Neural progenitor cell (in vitro differentiated cells): ENCODE data around the gene HMBS.

Source experiments
- EZH2phosphoT487 ChIP-seq: fragments of 200-600 bp; sonication (generic); IDR thresholded peaks from 2 replicates; pipeline ENCODE4 v1.6.1; 2017; ENCODE audit warnings: antibody characterized with exemption
- TF ChIP-seq, protein P1 (sequence below): fragments of 200-600 bp; sonication (generic); IDR thresholded peaks from 2 replicates; pipeline ENCODE4 v1.5.1; 2017; ENCODE audit warnings: antibody characterized with exemption, mild to moderate bottlenecking

DNA sequence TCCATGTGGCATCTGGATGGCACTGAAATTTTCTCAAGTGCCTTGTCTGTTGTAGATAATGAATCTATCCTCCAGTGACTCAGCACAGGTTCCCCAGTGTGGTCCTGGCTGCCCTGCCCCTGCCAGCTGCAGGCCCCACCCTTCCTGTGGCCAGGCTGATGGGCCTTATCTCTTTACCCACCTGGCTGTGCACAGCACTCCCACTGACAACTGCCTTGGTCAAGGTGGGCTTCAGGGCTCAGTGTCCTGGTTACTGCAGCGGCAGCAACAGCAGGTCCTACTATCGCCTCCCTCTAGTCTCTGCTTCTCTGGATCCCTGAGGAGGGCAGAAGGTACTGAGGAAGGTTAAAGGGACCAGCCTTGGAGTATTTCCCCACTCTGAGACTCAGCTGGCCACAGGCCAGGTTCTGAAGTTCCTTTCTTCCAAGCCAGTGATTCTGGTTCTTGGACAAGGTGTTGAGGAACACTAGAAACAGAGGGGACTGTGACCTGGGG is 3.1 kb downstream of the HMBS start:
- TF ChIP-seq, protein P1, sequence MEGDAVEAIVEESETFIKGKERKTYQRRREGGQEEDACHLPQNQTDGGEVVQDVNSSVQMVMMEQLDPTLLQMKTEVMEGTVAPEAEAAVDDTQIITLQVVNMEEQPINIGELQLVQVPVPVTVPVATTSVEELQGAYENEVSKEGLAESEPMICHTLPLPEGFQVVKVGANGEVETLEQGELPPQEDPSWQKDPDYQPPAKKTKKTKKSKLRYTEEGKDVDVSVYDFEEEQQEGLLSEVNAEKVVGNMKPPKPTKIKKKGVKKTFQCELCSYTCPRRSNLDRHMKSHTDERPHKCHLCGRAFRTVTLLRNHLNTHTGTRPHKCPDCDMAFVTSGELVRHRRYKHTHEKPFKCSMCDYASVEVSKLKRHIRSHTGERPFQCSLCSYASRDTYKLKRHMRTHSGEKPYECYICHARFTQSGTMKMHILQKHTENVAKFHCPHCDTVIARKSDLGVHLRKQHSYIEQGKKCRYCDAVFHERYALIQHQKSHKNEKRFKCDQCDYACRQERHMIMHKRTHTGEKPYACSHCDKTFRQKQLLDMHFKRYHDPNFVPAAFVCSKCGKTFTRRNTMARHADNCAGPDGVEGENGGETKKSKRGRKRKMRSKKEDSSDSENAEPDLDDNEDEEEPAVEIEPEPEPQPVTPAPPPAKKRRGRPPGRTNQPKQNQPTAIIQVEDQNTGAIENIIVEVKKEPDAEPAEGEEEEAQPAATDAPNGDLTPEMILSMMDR, result no peak
- no peak for TF ChIP-seq EZH2phosphoT487
